Liver (tissue), 9 donors: ENCODE measurements around the gene CLTA. TPM values are rescaled to one million over a fixed set of nuclear protein-coding genes. Genes with fewer than 3 reads are reported as not detected.

Experiments
- DNase-seq: peaks from one replicate; pipeline ENCODE4 v3.0.0-alpha.2; 2017; ENCODE audit warnings: low spot score
- H3K27ac ChIP-seq, 2 donors: one replicate each; pipeline ENCODE4 v1.7.0; 2013; ENCODE audit warnings: inconsistent platforms in 2 of 2, low read length in 2 of 2, control low read depth in 1 of 2, low read depth in 1 of 2, mild to moderate bottlenecking in 1 of 2
- H3K27me3 ChIP-seq, 4 donors: one replicate each; pipeline versions ENCODE4 v1.6.1 to v1.7.0; 2013; ENCODE audit warnings: low read length in 3 of 4, inconsistent platforms in 1 of 4, mild to moderate bottlenecking in 1 of 4, moderate library complexity in 1 of 4; ENCODE audit not compliant: control insufficient read depth in 4 of 4, insufficient read depth in 4 of 4
- H3K36me3 ChIP-seq, 4 donors: one replicate each; pipeline versions ENCODE4 v1.6.1 to v1.7.0; 2013; ENCODE audit warnings: low read length in 3 of 4, mild to moderate bottlenecking in 3 of 4, low read depth in 1 of 4, moderate library complexity in 1 of 4; ENCODE audit not compliant: control insufficient read depth in 4 of 4, insufficient read depth in 3 of 4
- H3K4me1 ChIP-seq, 4 donors: one replicate each; pipeline versions ENCODE4 v1.6.1 to v1.7.0; 2013; ENCODE audit warnings: low read length in 3 of 4, mild to moderate bottlenecking in 3 of 4, moderate library complexity in 1 of 4; ENCODE audit not compliant: control insufficient read depth in 4 of 4, insufficient read depth in 4 of 4
- H3K4me3 ChIP-seq, 3 donors: one replicate each; pipeline versions ENCODE4 v1.6.1 to v1.7.0; 2013; ENCODE audit warnings: low read length in 3 of 3, control low read depth in 1 of 3, low read depth in 1 of 3, mild to moderate bottlenecking in 1 of 3
- H3K9ac ChIP-seq, 2 donors: one replicate each; pipeline ENCODE4 v1.7.0; 2013; ENCODE audit warnings: low read length in 2 of 2, mild to moderate bottlenecking in 2 of 2, moderate library complexity in 2 of 2, control low read depth in 1 of 2, low read depth in 1 of 2
- H3K9me3 ChIP-seq, 4 donors: one replicate each; pipeline versions ENCODE4 v1.6.1 to v1.7.0; 2013; ENCODE audit warnings: low read length in 3 of 4; ENCODE audit not compliant: control insufficient read depth in 4 of 4
- EGR1 ChIP-seq, 2 donors: IDR thresholded peaks; 2 replicates each; pipeline ENCODE4 v1.6.1; 2016 to 2018; ENCODE audit warnings: antibody characterized with exemption in 2 of 2, low read depth in 2 of 2
- FOXA1 ChIP-seq: IDR thresholded peaks from 2 replicates; pipeline ENCODE4 v1.6.1; 2016; ENCODE audit warnings: antibody characterized with exemption
- FOXA2 ChIP-seq: IDR thresholded peaks from 2 replicates; pipeline ENCODE4 v1.6.1; 2016; ENCODE audit warnings: antibody characterized with exemption
- GABPA ChIP-seq, 2 donors: IDR thresholded peaks in 1 of 2; conservative IDR thresholded peaks in 1 of 2; 2 replicates each; pipeline ENCODE4 v1.6.1; 2016; ENCODE audit warnings: antibody characterized with exemption in 2 of 2, mild to moderate bottlenecking in 1 of 2, moderate library complexity in 1 of 2
- HNF4A ChIP-seq, 2 donors: conservative IDR thresholded peaks; 2 replicates each; pipeline ENCODE4 v1.6.1; 2016; ENCODE audit warnings: antibody characterized with exemption in 2 of 2, mild to moderate bottlenecking in 2 of 2
- HNF4G ChIP-seq: IDR thresholded peaks from 2 replicates; pipeline ENCODE4 v1.6.1; 2016; ENCODE audit warnings: antibody characterized with exemption
- JUND ChIP-seq, 2 donors: IDR thresholded peaks; 2 replicates each; pipeline ENCODE4 v1.6.1; 2016; ENCODE audit warnings: antibody characterized with exemption in 2 of 2
- NR2F2 ChIP-seq: IDR thresholded peaks from 2 replicates; pipeline ENCODE4 v1.6.1; 2016; ENCODE audit warnings: antibody characterized with exemption
- RAD21 ChIP-seq, 2 donors: IDR thresholded peaks; 2 replicates each; pipeline ENCODE4 v1.6.1; 2016; ENCODE audit warnings: antibody characterized with exemption in 2 of 2, mild to moderate bottlenecking in 2 of 2
- RXRA ChIP-seq, 2 donors: IDR thresholded peaks; 2 replicates each; pipeline ENCODE4 v1.6.1; 2017 to 2018; ENCODE audit warnings: antibody characterized with exemption in 2 of 2, mild to moderate bottlenecking in 1 of 2
- SP1 ChIP-seq: IDR thresholded peaks from 2 replicates; pipeline ENCODE4 v1.6.1; 2018; ENCODE audit warnings: antibody characterized with exemption, mild to moderate bottlenecking
- TAF1 ChIP-seq: conservative IDR thresholded peaks from 2 replicates; pipeline ENCODE4 v1.6.1; 2016; ENCODE audit warnings: antibody characterized with exemption, mild to moderate bottlenecking
- YY1 ChIP-seq: IDR thresholded peaks from 2 replicates; pipeline ENCODE4 v1.6.1; 2016; ENCODE audit warnings: antibody characterized with exemption, mild to moderate bottlenecking
- WGBS: extraction: QIAGEN DNeasy Blood & Tissue Kit; methylation state at CpG from one replicate; pipeline ENCODE4 v1.1.7; 2013; 5-methylcytosine and 5-hydroxymethylcytosine counted together
- polyA plus RNA-seq, 2 donors: library from polyadenylated mRNA; stranded (reverse) in 1 of 2; unstranded in 1 of 2; fragments of 200-250 nt in 1 of 2; fragments of >200 nt in 1 of 2; fragmentation: Nextera tagmentation in 1 of 2; extraction: Ambion mirVana in 1 of 2; gene quantifications; one replicate each; pipeline versions ENCODE4 v1.2.1 to v1.2.3, GENCODE V29; 2013 to 2015
- total RNA-seq, 2 donors: library from RNA; depleted of rRNA; stranded (reverse); fragments of >200 nt; gene quantifications; one replicate each; pipeline ENCODE4 v1.2.3, GENCODE V29; 2014
- TF ChIP-seq, protein P1 (sequence below): IDR thresholded peaks from 2 replicates; pipeline ENCODE4 v1.6.1; 2016; ENCODE audit warnings: antibody characterized with exemption, mild to moderate bottlenecking
- TF ChIP-seq, protein P2 (sequence below): fragments of 150-350 bp; IDR thresholded peaks from 2 replicates; pipeline ENCODE4 v1.5.1; 2017; ENCODE audit warnings: improper control_type of control experiment, low read depth, low read length; ENCODE audit not compliant: missing input control
- TF ChIP-seq, protein P3 (sequence below): IDR thresholded peaks from 2 replicates; pipeline ENCODE4 v1.6.1; 2016; ENCODE audit warnings: antibody characterized with exemption
- TF ChIP-seq, protein P4 (sequence below): IDR thresholded peaks from 2 replicates; pipeline ENCODE4 v1.6.1; 2016; ENCODE audit warnings: antibody characterized with exemption
- TF ChIP-seq, protein P5 (sequence below): IDR thresholded peaks from 2 replicates; pipeline ENCODE4 v1.6.1; 2016; ENCODE audit warnings: antibody characterized with exemption
- donor health status: healthy.
- donor health status: healthy.
- donor health status: healthy.
- donor health status: healthy.
- donor health status: healthy.

The CLTA gene
- total and polyA plus RNA-seq, 4 donors: 48.4 to 102 (median 74.6) TPM

DNA sequence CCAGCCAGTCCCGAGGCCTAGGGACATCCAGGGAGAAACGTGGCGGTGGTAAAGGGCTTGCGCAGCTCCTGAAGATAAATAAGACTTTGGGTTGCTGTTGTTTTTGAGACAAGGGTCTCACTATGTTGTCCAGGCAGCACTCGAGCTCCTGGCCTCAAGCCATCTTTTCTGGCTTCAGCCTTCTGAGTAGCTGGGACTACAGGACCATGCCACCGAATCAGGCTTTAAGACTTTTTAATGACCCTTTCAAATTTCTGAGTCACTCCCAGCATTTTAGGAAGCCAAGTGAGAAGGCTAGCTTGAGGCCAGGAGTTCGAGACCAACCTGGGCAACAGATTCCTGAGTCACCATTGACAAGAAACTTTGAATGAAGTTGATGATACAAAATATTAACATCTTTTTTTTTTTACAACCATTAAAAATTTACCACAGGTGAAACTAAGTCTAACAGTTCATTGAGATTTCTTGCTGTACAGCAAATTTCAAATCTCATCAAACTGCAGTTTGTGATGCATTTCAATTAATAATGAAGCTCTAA, 68.3 kb downstream of the CLTA start:
- H3K27me3 ChIP-seq: no peaks in the 10 kb centered on the region
- no peaks in the 10 kb centered on the region for H3K36me3 ChIP-seq
- H3K4me3 ChIP-seq: peak overlapping the region; percentile 78 to 96 (median 94)
- H3K27ac ChIP-seq: peak overlapping the region; percentile 96 to 99
- H3K9ac ChIP-seq: peak overlapping the region; percentile 63 to 93
- TF ChIP-seq EGR1 (IDR thresholded peaks at IDR 0.05; ENCODE audit: low read depth in 2 of 2) (no peak), HNF4A (conservative IDR thresholded peaks at IDR 0.05) (no peak), RAD21 (IDR thresholded peaks at IDR 0.05) (no peak), TAF1 (no peak), RXRA (IDR thresholded peaks at IDR 0.05) (no peak), YY1 (no peak), FOXA1 (no peak), NR2F2 (no peak), HNF4G (no peak), JUND (IDR thresholded peaks at IDR 0.05) (no peak), GABPA (IDR thresholded peaks at IDR 0.05 in 1 of 2, conservative IDR thresholded peaks at IDR 0.05 in 1 of 2) (no peak), FOXA2 (no peak), SP1 (no peak)
- TF ChIP-seq, protein P1, sequence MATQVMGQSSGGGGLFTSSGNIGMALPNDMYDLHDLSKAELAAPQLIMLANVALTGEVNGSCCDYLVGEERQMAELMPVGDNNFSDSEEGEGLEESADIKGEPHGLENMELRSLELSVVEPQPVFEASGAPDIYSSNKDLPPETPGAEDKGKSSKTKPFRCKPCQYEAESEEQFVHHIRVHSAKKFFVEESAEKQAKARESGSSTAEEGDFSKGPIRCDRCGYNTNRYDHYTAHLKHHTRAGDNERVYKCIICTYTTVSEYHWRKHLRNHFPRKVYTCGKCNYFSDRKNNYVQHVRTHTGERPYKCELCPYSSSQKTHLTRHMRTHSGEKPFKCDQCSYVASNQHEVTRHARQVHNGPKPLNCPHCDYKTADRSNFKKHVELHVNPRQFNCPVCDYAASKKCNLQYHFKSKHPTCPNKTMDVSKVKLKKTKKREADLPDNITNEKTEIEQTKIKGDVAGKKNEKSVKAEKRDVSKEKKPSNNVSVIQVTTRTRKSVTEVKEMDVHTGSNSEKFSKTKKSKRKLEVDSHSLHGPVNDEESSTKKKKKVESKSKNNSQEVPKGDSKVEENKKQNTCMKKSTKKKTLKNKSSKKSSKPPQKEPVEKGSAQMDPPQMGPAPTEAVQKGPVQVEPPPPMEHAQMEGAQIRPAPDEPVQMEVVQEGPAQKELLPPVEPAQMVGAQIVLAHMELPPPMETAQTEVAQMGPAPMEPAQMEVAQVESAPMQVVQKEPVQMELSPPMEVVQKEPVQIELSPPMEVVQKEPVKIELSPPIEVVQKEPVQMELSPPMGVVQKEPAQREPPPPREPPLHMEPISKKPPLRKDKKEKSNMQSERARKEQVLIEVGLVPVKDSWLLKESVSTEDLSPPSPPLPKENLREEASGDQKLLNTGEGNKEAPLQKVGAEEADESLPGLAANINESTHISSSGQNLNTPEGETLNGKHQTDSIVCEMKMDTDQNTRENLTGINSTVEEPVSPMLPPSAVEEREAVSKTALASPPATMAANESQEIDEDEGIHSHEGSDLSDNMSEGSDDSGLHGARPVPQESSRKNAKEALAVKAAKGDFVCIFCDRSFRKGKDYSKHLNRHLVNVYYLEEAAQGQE: no peak
- TF ChIP-seq, protein P2, sequence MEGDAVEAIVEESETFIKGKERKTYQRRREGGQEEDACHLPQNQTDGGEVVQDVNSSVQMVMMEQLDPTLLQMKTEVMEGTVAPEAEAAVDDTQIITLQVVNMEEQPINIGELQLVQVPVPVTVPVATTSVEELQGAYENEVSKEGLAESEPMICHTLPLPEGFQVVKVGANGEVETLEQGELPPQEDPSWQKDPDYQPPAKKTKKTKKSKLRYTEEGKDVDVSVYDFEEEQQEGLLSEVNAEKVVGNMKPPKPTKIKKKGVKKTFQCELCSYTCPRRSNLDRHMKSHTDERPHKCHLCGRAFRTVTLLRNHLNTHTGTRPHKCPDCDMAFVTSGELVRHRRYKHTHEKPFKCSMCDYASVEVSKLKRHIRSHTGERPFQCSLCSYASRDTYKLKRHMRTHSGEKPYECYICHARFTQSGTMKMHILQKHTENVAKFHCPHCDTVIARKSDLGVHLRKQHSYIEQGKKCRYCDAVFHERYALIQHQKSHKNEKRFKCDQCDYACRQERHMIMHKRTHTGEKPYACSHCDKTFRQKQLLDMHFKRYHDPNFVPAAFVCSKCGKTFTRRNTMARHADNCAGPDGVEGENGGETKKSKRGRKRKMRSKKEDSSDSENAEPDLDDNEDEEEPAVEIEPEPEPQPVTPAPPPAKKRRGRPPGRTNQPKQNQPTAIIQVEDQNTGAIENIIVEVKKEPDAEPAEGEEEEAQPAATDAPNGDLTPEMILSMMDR: no peak
- TF ChIP-seq, protein P3, sequence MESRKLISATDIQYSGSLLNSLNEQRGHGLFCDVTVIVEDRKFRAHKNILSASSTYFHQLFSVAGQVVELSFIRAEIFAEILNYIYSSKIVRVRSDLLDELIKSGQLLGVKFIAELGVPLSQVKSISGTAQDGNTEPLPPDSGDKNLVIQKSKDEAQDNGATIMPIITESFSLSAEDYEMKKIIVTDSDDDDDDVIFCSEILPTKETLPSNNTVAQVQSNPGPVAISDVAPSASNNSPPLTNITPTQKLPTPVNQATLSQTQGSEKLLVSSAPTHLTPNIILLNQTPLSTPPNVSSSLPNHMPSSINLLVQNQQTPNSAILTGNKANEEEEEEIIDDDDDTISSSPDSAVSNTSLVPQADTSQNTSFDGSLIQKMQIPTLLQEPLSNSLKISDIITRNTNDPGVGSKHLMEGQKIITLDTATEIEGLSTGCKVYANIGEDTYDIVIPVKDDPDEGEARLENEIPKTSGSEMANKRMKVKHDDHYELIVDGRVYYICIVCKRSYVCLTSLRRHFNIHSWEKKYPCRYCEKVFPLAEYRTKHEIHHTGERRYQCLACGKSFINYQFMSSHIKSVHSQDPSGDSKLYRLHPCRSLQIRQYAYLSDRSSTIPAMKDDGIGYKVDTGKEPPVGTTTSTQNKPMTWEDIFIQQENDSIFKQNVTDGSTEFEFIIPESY: no peak
- TF ChIP-seq, protein P4, sequence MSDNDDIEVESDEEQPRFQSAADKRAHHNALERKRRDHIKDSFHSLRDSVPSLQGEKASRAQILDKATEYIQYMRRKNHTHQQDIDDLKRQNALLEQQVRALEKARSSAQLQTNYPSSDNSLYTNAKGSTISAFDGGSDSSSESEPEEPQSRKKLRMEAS: no peak
- TF ChIP-seq, protein P5, sequence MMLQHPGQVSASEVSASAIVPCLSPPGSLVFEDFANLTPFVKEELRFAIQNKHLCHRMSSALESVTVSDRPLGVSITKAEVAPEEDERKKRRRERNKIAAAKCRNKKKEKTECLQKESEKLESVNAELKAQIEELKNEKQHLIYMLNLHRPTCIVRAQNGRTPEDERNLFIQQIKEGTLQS: no peak
- no peaks in the 10 kb centered on the region for H3K9me3 ChIP-seq
- no peak for DNase-seq
- 32% methylated on average over 7 of the region's 7 CpGs for WGBS
- peaks cover 4 to 22% (median 14%) of the 10 kb centered on the region in 4 donors for H3K4me1 ChIP-seq

Other genes with a start within 250 kb of the CLTA start
- gene OR2S2, start 232.8 kb upstream of the CLTA start, total RNA-seq: not detected
- gene OR2S2, start 232.8 kb upstream of the CLTA start, polyA plus RNA-seq: not detected
- gene RECK, start 154.0 kb upstream of the CLTA start, total RNA-seq: 1 to 10 TPM; 2.1 to 3.5 TPM
- 1 to 10 TPM; 2.1 to 2.5 TPM for gene RECK, start 154.0 kb upstream of the CLTA start, polyA plus RNA-seq
- gene GLIPR2, start 54.2 kb upstream of the CLTA start, total RNA-seq: 10 to 100 TPM in 1 of 2 donors, 1 to 10 TPM in 1; 2.8 to 17.6 TPM
- gene GLIPR2, start 54.2 kb upstream of the CLTA start, polyA plus RNA-seq: 1 to 10 TPM; 1.7 to 3.0 TPM
- not detected for gene CCIN, start 21.5 kb upstream of the CLTA start, total RNA-seq
- not detected for gene CCIN, start 21.5 kb upstream of the CLTA start, polyA plus RNA-seq
- gene GNE, start 67.5 kb downstream of the CLTA start, total RNA-seq: 100 to 1,000 TPM in 1 of 2 donors, 10 to 100 TPM in 1; 21.8 to 177 TPM
- gene GNE, start 67.5 kb downstream of the CLTA start, polyA plus RNA-seq: 10 to 100 TPM; 37.8 to 38.4 TPM
- gene RNF38, start 209.3 kb downstream of the CLTA start, total RNA-seq: 10 to 100 TPM in 1 of 2 donors, 1 to 10 TPM in 1; 9.4 to 16.4 TPM
- gene RNF38, start 209.3 kb downstream of the CLTA start, polyA plus RNA-seq: 1 to 10 TPM; 3.4 to 4.3 TPM